Mammary epithelial cell (primary cell): ENCODE measurements around the gene CHL1.

ENCODE experiments used
- EZH2 ChIP-seq: IDR thresholded peaks from 2 replicates; pipeline ENCODE4 v1.6.1; 2012; ENCODE audit warnings: low read length, inconsistent platforms, borderline replicate concordance
- TF ChIP-seq, protein P1 (sequence below), 2 donors: IDR thresholded peaks in 1 of 2; conservative IDR thresholded peaks in 1 of 2; 2 replicates each; pipeline ENCODE4 v1.5.1; 2011 to 2012; ENCODE audit warnings: inconsistent platforms in 2 of 2, low read length in 2 of 2, mild to moderate bottlenecking in 2 of 2, control low read depth in 1 of 2, low read depth in 1 of 2; ENCODE audit not compliant: insufficient read depth in 1 of 2; ENCODE audit errors: extremely low read depth in 1 of 2

DNA sequence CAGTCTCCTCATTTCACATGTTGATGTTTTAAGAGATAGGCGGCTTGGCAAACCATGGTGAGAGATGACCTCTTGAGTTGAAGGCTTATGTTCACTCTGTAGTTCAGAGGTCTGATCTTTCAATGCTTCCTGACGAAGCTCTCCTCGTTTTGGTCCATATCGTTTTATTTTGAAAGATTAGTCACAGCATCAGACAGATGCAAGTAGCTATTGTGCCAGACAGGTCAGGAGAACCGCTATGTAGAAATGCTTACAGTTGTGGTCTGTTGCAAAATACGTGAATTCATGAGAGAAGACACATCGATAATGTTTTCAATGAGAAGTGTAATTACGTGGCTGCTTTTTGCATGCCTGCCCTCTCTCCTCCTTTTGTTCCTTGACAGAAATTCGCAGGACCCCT, 47.5 kb downstream of the CHL1 start:
- TF ChIP-seq, protein P1, sequence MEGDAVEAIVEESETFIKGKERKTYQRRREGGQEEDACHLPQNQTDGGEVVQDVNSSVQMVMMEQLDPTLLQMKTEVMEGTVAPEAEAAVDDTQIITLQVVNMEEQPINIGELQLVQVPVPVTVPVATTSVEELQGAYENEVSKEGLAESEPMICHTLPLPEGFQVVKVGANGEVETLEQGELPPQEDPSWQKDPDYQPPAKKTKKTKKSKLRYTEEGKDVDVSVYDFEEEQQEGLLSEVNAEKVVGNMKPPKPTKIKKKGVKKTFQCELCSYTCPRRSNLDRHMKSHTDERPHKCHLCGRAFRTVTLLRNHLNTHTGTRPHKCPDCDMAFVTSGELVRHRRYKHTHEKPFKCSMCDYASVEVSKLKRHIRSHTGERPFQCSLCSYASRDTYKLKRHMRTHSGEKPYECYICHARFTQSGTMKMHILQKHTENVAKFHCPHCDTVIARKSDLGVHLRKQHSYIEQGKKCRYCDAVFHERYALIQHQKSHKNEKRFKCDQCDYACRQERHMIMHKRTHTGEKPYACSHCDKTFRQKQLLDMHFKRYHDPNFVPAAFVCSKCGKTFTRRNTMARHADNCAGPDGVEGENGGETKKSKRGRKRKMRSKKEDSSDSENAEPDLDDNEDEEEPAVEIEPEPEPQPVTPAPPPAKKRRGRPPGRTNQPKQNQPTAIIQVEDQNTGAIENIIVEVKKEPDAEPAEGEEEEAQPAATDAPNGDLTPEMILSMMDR (conservative IDR thresholded peaks at IDR 0.05 in 1 of 2, IDR thresholded peaks at IDR 0.05 in 1 of 2; ENCODE audit: extremely low read depth in 1 of 2, insufficient read depth in 1 of 2, low read depth in 1 of 2, low read length in 2 of 2) = no peak
- no peak for TF ChIP-seq EZH2
